NCI-H2029 treated with DMSO at 0.1 percent for 48 hours (cell line): ENCODE measurements around the gene CA7.
"Not testable (repeated sequence)": the region's sequence is repeated elsewhere in the genome, so short reads cannot be mapped to it uniquely, and the experiment has no call there.

Experiments used
- DNase-seq: peaks from one replicate; lab custom pipeline; 2025; lab: John Stamatoyannopoulos, UW

Gene CA7

GRCh38 chr16:66873685-66874055, 29.5 kb downstream of the CA7 start:
- no peak for DNase-seq

DNA sequence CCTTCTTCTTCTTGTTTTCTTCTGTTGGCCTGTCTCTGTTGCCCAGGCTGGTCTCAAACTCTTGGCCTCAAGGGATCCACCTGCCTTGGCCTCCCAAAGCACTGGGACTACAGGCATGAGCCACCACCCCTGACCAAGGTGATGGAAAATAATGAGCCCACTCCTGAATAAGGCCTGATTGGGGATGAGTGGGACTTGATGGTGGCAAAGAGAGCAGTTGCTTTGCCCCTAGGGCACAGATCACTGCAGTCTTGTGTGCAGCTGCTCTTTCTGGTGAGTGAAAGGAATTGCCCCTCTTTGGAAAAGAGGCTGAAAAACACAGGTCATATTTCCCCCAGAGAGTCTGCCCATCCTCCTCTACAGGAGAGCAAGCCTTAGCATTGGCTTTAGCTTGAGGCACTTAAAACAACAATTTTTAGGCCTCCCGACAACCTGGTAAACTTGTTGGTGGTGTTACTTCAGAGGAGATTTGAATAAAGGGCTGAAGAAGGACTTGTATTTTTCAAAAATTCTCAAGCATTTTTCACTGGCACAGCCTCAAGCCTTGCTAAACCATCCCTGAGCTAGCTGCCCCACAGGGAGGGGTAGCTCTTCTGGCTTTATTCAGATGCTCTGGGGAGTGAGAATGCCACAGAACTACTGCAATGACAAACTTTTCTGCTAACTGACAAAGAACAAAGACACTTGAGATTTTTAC, 30.0 kb downstream of the CA7 start:
- no peak for DNase-seq

GRCh38 chr16:66878067-66878466, 33.9 kb downstream of the CA7 start:
- DNase-seq = no peak

- DNase-seq = peak; percentile 50
These were observed 36.2 kb downstream of the CA7 start, which contains the start of gene PDP2 for GRCh38 chr16:66880288-66881013. PDP2 (plus strand) TSS chr16:66880515; CDS start chr16:66884285, 3,770 bp downstream.

DNA sequence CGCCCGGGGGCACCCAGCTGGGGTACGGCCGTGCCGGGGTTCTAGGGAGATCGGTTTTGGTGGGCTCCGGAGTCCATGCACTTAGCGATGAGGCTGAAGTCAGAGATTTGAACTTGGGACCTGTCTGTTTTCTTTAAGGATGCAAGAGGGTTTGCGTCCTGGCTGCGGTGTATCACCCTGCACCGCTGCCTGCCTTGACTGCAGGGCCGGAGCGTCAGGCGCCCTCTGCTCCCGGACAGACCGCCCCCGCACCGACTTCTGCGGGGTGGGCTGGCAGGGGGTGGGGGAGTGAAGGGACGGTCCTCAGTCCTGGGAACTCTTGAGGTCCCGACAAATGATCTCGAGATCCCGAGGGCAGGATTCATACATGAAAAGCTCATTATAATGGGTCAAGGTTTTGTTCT, 36.8 kb downstream of the CA7 start:
- DNase-seq = no peak

- no peak for DNase-seq
These were observed 37.3 kb downstream of the CA7 start for GRCh38 chr16:66881560-66881959.

GRCh38 chr16:66881964-66882508, 37.8 kb downstream of the CA7 start:
- no peak for DNase-seq

- no peak for DNase-seq
These were observed 38.5 kb downstream of the CA7 start for GRCh38 chr16:66882702-66883101.

- no peak for DNase-seq
These were observed 41.3 kb downstream of the CA7 start for GRCh38 chr16:66885491-66885890.

GRCh38 chr16:66886321-66886720, 42.1 kb downstream of the CA7 start:
- DNase-seq = no peak

GRCh38 chr16:66886914-66887313, 42.7 kb downstream of the CA7 start:
- DNase-seq = no peak

GRCh38 chr16:66888647-66889615, 44.7 kb downstream of the CA7 start:
- no peak for DNase-seq

DNA sequence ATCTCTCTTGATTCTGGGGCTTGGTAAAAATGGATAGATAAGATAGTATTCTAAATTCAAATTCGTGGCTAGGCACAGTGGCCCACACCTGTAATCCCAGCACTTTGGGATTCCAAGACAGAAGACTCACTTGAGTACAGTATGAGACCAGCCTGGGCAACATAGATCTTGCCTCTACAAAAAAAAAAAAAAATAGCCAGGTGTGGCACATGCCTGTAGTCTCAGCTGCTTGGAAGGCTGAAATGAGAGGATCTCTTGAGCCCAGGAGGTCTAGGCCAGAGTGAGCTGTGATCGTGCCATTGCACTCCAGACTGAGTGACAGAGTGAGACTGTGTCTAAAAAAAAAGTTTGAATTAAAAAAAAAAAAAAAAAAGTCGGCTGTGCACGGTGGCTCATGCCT, 45.4 kb downstream of the CA7 start:
- no peak for DNase-seq

GRCh38 chr16:66890799-66891198, 46.6 kb downstream of the CA7 start:
- DNase-seq = no peak

DNA sequence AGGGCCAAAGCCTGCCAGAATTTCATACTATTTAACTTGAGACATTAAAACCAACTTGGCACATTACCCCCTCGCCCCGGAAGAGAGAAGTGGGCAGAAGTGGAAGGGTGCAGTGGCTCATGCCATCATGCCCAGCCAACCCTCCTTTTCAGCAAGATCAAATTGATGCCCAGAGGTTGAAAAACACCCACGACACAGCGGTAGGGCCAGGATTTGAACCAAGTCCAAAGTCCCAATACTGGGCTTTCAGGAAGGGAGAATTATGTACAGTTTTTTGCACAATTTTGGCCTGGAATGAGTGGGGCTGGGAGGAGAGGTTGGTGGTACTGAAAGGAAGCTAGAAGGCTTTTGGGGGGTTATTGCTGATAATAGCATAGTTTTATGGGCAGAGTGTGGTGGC, 47.1 kb downstream of the CA7 start:
- no peak for DNase-seq

DNA sequence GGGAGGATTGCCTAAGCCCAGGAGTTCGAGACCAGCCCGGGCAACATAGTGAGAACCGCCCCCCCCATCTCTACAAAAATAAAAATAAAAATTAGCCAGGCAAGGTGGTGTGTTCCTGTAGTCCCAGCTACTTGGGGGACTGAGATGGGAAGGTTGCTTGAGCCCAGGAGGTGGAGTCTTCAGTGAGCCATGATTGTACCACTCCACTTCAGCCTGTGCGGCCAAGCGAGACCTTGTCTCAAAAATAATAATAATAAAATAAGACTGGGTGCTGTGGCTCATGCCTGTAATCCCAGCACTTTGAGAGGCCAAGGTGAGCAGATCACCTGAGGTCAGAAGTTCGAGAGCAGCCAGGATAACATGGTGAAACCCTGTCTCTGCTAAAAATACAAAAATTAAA, 47.6 kb downstream of the CA7 start:
- no peak for DNase-seq

GRCh38 chr16:66894055-66894454, 49.8 kb downstream of the CA7 start:
- DNase-seq = no peak

GRCh38 chr16:66894948-66895688, 50.9 kb downstream of the CA7 start:
- DNase-seq = no peak

- DNase-seq = no peak
These were observed 51.4 kb downstream of the CA7 start for GRCh38 chr16:66895689-66895979.

GRCh38 chr16:66895999-66896398, 51.8 kb downstream of the CA7 start:
- no peak for DNase-seq

GRCh38 chr16:66896682-66897081, 52.5 kb downstream of the CA7 start:
- DNase-seq = not testable (repeated sequence)

- DNase-seq = no peak
These were observed 54.0 kb downstream of the CA7 start for GRCh38 chr16:66898207-66898606.
